HG02759 (cell line): Measurements from ENCODE around the gene MOV10L1.
"Not testable (repeated sequence)": the region's sequence is repeated elsewhere in the genome, so short reads cannot be mapped to it uniquely, and the experiment has no call there.

Experiments
- ATAC-seq: cut with Tn5 transposase; IDR thresholded peaks from one replicate; pipeline ENCODE4 v1.9.1; 2021; ENCODE audit warnings: mild to moderate bottlenecking, moderate library complexity; ENCODE audit not compliant: unreplicated experiment

Gene MOV10L1

DNA sequence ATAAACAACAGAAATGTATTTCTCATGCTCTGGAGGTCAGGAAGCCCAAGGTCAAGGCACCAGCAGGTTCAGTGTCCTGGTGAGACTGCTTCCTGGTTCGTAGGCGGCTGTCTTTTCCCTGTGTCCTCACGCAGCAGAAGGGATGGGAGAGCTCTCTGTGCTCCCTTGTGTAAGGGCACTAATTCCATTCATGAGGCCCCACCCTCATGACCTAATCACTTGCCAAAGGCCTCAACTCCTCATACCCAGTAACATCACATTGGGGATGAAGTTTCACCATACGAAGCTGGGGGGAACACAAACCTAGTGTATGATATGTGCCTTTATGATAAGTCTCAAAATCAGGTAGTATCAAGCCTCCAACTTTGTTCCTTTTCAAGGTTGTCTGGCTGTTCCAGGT is 42.1 kb downstream of the MOV10L1 start:
- no peak for ATAC-seq

DNA sequence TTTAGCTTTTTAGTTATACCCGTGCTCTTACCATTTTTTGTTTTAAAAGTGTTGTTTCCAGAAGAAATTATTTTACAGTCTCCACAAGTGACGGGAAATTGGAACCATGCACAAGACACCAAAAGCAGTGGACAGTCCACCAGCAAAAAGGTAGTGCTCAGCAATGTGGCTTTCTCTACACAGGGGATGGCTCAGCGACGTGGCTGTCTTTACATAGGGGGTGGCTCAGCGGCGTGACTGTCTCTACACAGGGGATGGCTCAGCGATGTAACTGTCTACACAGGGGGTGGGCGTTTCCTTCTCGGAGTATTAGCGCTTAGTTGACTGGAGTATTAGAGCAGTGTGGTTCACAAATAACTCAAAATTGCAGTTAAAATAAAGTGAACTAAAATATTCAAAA is 44.7 kb downstream of the MOV10L1 start:
- no peak for ATAC-seq

DNA sequence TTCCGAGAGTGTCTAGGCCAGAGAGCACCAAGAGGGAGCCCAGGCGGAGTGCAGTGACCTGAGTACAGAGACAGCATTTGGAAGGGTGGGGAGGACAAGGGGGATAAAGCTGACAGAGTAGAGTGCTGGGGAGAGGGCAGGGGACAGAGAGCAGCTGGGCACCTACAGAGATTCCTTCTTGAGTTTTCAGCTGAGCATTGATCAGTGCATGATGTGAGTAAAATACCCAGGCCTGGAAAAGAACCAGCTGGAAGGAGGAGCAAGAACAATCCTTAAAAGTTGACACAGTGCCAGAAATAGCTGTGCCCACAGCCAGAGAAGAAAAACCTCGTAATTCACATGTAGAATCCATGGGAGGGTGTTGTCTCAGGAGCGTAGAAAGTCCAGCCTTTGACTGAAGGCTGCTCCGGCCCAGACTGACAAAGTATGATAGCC is 46.8 kb downstream of the MOV10L1 start:
- no peak for ATAC-seq

DNA sequence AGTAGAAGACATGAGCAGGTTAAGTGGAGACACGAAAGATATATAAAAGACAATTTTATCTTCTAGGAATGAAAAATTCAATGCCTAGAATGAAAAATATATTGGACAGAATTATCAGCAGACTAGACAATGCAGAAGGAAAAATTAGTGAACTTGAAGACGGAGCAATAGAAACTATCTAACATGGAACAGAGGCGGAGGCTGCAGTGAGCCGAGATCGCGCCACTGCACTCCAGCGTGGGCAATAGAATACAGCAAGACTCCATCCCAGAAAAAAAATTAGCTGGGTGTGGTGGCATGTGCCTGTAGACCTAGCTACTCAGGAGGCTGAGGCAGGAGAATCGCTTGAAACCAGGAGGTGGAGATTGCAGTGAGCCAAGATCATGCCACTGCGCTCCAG is 47.5 kb downstream of the MOV10L1 start:
- not testable (repeated sequence) for ATAC-seq

DNA sequence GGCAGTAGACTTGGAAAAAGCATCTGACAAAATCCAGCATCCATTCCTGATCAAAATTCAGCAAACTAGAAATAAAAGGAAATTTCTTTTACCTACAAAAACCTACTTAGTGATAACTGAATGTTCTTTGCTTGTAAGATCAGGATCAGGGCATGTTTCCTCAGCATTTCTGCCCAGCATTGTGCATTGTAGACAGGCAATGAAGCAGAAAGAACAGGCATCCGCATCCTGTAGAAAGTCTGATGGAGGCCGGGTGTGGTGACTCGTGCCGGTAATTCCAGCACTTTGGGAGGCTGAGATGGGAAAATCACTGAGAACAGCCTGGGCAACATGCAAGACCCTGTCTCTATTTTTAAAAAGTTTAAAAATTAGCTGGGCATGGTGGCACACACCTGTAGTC is 48.2 kb downstream of the MOV10L1 start:
- no peak for ATAC-seq

DNA sequence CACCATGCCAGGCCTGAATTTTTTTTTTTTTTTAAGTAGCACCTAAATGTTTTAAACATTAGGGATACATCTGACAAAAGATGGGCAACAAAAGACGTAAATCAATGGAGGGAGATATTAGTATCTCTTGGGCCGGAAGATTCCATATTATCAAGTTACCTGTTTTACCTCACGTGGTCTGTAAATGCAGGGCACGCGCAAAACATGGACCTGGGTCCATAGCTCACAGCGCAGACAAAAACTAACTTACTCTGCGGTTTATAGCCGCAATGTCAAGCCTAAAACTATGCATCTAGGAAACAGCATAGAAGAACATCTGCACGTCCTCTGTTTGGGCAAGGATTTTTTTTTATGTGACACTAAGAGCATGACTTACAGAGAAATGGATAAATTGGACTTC is 49.2 kb downstream of the MOV10L1 start:
- ATAC-seq = no peak

DNA sequence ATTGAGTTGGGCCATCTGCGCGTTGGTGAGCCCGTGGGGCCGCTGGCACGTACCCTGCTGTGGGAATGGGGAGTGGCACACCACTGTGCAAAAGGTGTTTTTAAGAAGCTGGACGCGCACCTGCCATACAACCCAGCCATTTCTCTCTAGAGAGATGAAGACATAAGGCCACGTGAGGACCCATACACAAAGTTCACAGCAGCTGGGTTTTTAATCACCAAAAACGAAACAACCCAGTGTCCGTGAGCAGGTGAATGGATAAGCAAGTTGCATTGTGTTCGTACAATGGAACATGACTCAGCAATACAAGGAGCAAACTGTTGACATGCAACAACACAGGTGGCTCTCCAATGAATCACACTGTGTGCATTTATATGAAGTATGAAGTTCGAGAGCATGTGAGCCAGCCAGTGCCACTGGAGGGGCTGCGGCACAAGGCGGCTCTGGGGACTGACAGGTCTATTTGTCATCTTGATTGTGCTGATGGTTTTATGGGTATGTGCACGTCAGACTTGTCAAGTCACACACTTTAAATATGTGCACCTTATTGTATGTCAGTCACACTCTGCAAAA is 50.1 kb downstream of the MOV10L1 start:
- ATAC-seq = no peak

DNA sequence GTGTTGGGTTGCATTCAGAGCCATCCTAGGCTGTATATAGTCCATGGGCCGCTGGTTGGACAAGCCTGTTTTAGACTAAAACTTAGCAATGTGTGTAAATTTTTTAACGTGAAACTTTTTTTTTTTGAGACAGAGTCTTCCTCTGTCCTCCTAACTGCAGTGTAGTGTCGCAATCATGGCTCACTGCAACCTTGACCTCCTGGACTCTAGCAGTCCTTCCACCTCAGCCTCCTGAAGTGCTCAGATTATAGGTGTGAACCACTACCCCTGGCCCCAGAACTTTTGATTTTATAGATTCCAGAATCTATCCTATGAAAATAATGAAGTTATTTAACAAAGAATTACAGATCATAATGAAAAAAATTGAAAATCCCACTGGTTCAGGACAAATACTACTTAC is 50.8 kb downstream of the MOV10L1 start:
- ATAC-seq = no peak

DNA sequence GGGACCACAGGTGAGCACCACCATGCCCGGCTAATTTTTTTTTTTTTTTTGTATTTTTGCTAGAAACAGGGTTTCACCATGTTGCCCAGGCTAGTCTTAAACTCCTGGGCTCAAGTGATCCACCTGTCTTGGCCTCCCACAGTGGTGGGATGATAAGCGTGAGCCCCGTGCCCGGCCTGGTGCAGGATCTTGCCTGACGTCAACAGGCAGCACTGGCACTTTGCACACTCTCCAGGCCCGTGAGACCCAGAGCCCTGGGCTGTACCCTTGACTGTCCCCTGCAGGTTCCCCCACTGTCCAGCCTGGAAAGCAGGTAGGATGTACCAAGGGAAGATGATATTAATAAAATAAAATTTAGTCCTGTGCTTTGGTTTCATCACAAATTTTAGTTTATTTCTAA is 51.7 kb downstream of the MOV10L1 start:
- no peak for ATAC-seq

DNA sequence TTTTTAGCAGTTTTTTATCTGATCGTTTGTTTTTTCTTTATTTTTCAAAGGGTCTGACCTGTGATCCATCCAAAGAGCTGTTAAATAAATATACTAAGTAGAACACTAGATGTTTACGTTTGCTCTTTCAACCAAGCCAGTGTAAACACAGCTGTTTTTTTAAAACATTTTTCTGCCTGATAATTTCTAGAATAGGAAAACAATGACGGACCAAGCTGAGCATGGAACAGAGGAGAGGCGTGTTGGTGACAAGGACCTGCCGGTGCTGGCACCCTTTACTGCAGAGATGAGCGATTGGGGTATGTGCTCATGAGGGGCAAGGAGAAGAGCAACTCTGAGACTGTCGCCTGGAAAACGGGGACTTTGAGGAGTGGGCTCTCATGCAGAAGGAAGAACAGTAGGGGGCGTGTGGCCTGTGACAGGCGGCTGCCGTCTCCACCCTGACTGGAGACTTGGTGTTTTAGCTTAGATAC is 52.1 kb downstream of the MOV10L1 start:
- no peak for ATAC-seq

DNA sequence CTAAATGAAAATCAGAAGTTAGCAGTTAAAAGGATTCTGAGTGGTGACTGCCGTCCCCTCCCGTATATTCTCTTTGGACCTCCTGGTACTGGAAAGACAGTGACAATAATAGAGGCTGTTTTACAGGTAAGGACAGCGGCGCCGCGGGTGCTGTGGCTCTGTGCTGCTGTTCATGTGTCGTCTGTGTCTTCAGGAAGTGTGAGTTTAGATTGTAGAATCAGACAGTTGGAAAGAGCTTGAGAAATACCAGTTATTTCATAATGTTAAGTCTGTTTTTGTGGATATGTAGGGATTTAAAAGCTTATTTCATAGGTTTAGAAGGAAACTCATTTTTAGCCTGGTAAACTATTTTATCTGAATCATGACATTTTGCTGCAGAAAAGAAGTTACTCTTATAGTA is 53.3 kb downstream of the MOV10L1 start:
- ATAC-seq = no peak

DNA sequence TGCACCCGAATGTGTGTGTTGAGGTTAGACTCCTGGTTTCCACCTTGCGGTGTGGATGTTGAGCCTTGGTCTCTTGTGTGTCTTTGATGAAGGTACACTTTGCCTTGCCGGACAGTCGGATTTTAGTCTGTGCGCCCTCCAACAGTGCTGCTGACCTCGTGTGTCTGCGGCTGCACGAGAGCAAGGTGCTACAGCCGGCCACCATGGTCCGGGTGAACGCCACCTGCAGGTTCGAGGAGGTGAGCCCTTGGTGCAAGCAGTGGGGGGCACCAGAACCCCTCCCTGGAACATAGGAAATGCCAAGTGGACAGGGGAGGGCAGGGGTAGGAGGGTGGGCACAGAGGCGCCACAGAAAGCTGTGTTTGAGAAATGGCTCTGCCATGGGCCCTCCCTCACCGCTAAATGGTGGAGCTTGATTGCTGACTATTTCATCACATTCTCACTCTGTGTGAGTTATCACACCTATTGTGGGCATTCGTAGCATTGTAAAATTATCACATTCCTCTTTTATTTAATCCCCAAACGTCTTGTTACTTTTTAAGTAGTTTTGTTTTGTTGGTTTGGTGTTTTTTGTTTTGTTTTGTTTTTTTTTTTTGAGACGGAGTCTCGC is 54.3 kb downstream of the MOV10L1 start:
- no peak for ATAC-seq

DNA sequence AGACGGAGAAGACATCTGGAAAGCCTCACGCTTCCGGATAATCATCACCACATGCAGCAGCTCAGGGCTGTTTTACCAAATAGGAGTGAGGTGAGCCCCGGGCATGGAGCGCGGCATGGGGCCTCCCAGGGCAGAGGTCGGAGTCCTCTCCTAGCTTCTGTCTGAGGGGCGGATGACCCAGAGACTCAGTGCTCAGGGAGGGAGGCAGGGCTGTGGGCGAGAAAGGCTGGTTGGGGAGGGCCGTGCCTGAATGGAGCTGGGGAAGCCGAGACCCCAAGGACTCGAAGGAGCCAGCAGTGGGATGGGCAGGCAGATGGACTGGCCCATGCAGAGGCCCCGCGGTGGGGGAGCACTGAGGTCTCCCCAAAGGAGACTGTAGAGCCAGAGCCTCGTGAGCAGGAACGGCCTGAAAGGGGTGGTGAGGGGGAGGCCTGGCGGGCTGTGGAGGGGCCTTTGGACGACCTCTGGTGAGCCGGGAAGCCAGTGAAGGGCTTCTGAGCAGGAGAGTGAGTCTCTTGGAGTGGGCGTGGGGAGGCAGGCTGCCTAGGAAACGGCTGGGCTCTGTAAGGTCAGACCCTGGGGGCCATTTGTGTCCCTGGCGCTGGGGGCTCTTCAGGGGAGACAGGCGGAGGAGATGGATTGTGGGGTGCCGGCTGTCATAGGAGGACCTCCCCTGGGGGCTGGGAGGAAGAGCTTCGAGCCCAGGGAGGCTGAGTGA is 56.1 kb downstream of the MOV10L1 start:
- ATAC-seq = no peak

DNA sequence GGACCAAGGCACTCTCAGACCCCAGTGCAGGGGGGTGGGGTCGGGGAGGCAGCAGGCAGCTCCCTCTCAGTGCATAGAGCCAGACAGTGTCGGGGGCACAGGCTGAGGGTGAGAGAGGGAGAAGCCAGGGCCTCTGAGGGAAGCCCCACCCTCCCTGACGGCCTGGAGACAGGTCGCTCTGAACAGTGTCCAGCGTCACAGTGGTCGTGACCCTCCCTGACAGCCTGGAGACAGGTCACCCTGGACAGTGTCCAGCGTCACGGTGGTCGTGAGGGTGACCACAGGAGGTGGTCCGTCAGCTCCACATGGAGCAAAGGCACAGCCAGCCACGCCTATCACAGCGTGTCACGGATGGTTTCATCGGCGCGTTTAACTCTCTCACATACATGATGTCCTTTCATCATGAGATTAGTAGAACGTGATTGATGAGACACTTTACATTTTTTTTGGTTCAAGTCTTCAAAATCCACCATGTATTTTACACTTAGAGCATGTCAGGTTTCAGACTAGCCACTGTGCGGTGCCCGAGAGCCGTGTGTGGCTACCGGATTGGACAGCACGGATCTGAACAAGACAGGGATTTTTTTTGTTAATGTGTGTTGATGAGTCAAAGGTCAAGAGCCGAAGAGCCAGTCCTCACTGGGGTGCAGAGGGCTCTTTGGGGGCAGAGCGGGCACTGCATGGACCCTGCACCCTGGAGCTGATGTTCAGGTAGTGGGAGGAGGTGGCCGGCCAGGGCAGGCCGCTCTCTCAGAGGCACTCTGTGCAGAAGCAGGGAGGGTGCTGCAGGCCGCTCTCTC is 56.8 kb downstream of the MOV10L1 start:
- no peak for ATAC-seq

DNA sequence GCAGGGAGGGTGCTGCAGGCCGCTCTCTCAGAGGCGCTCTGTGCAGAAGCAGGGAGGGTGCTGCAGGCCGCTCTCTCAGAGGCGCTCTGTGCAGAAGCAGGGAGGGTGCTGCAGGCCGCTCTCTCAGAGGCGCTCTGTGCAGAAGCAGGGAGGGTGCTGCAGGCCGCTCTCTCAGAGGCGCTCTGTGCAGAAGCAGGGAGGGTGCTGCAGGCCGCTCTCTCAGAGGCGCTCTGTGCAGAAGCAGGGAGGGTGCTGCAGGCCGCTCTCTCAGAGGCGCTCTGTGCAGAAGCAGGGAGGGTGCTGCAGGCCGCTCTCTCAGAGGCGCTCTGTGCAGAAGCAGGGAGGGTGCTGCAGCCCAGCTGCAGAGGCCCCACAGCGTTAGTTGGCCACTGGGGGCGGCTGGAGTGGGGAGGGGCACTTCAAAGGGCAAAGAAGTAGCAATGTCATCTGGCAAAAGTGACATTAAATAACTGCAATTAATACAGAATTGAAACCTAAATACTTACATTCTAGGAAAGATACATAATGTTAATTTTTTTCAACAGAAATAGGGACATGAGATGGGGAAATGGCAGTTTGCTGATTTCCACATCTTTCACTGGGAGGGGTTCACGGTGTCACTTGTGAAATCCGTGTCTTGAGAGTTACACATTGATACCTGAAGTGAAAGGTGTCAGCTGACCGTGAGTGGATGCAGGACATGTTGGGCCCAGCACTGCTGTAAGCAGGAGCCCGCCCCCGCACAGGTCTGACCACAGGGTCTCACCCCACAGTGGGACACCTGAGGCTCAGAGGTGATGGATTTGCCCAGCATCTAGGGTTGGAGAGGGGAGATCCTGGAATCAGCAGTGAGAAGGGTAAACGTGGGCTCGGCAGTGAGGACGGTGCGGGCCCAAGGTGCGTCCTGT is 57.7 kb downstream of the MOV10L1 start:
- ATAC-seq = not testable (repeated sequence)

DNA sequence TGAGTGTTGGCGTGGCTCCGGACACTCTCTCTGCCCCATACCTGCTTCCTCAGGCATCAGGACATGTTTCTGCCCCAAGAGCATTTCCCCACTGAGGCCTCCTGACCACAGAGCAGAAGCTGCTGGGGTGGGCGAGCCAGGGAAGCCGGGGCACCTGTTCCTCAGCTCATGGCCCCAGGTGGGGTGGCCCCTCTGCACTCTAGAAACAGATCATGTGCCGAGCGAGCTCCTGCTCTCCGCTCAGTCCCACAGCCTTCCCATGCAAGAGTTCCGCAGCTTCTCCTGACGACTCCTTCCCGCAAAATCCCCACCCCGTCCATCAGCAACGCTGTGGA is 58.3 kb downstream of the MOV10L1 start:
- no peak for ATAC-seq

DNA sequence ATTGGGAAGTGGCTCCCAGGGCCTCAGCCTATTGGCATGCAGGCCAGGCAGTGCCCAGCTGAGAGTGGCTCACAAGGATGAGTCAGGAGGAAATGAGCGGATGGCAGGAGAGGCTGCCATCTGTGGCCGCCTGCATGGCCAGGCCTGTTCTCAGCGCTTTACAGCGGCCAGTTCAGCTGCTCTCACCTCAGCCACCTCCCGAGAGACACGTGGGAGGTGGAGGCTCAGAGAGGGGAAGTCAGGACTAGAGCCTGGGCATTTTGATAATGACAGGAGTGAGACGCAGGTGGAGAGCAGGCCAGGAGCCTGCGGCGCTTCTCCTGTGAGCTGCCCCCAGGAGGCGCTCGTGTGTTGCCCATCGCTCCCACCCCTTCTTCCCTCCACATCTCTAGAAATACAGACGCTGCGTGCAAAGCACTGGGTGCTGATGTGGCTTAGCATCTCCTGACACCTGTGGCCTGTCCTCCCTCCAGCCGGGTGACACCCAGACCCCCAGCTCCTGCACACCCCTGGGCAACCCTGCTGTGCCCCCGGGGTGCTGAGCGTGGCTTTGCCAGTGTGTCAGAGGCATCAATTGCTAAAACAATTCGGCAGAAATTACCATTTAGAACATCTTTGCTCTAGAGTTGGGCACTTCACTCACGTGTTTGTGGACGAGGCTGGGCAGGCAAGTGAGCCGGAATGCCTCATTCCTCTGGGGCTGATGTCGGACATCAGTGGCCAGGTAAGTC is 59.4 kb downstream of the MOV10L1 start:
- ATAC-seq = no peak

DNA sequence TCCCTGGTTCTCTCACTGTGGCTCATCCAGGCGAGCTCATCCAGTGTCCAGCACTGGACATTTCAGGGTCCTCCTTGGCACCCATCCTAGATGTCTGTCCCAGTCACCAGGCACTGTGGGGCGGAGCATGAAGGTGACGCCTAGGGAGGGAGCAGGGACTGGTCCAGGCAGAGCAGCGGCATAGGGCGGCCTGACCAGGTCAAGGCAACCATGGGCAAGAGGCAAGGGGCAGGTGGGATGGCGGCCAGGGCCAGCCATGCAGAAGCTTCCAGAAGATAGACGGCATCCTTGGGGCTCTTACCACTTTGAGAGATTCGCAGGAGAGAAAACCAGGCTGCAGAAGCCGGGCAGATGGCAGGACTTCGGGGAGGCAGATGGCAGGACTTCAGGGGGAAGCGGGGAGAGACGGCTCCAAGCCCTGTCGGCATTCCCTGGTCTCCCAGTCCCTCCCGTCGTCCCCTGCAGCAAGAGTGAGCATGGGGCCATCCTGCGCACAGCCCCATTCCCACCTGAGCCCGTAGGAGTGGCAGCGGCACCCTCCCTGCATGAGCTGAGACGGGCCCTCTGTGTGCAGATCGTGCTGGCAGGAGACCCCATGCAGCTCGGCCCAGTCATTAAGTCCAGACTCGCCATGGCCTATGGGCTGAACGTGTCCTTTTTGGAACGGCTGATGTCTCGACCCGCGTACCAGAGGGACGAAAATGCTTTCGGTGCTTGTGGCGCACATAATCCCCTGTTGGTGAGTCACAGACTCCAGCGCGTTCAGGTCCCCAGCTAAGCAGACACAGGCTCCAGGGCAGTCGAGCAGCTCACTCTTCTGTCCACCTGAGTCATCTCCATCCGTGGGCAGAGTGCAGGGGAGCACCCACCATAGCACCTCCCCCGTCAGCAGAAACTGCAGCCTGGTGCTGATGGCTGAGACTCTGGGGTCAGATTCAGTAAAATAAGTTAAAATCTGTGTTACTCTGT is 60.6 kb downstream of the MOV10L1 start:
- ATAC-seq = no peak
